Renal pelvis (tissue), 12 donors: ENCODE measurements around the gene CNTNAP4. TPM values are rescaled to one million over a fixed set of nuclear protein-coding genes. Genes with fewer than 3 reads are reported as not detected.
A peak's percentile ranks its signal among the peaks of the same experiment; 100 is the strongest.

Source experiments
- DNase-seq: peaks from one replicate; pipeline ENCODE4 v3.0.0-alpha.2; 2013
- long read RNA-seq, 16 experiments: transcript quantifications; one replicate each; lab custom pipeline, GENCODE V29; 2026
- polyA plus RNA-seq, 3 donors: library from polyadenylated mRNA; unstranded; fragments of 120-200 nt; gene quantifications; one replicate each; pipeline ENCODE4 v1.2.1, GENCODE V29; 2013; ENCODE audit not compliant: insufficient read length in 3 of 3

Gene CNTNAP4
- polyA plus RNA-seq, result under 1 TPM; 0.09 to 0.48 (median 0.28) TPM
- long read RNA-seq, donor 1, result 0 reads
- long read RNA-seq, donor 2, result 0 reads
- long read RNA-seq, donor 3, result 0 reads
- long read RNA-seq, donor 4, result 0 reads
- long read RNA-seq, donor 5, result 0 reads
- long read RNA-seq, donor 6, result 0 reads
- long read RNA-seq, donor 7, result 0 reads
- long read RNA-seq, donor 8, result 0 reads
- long read RNA-seq, donor 9, result 0 reads
- long read RNA-seq, donor 10, result 0 reads
- long read RNA-seq, donor 11, result 0 reads
- long read RNA-seq, donor 12, result 0 reads
- long read RNA-seq, donor 13, result 0 reads
- long read RNA-seq, donor 14, result 0 reads
- long read RNA-seq, donor 15, result 0 reads
- long read RNA-seq, donor 16, result 0 reads

GRCh38 chr16:76276745-76277438, at the start of gene CNTNAP4:
Gene CNTNAP4 (plus strand): TSS chr16:76277401. CDS start chr16:76277663, 262 bp downstream.
- no peak for DNase-seq

- no peak for DNase-seq
These were observed 48.6 kb upstream of the CNTNAP4 start for GRCh38 chr16:76228546-76229146.

- no peak for DNase-seq
These were observed 44.5 kb upstream of the CNTNAP4 start for GRCh38 chr16:76232704-76233103.

GRCh38 chr16:76235025-76235424, 42.2 kb upstream of the CNTNAP4 start:
- no peak for DNase-seq

- DNase-seq, result no peak
These were observed 41.8 kb upstream of the CNTNAP4 start for GRCh38 chr16:76235426-76235825.

- DNase-seq, result no peak
These were observed 39.7 kb upstream of the CNTNAP4 start for GRCh38 chr16:76237471-76237870.

GRCh38 chr16:76241755-76242154, 35.4 kb upstream of the CNTNAP4 start:
- DNase-seq, result no peak

GRCh38 chr16:76243620-76244019, 33.6 kb upstream of the CNTNAP4 start:
- no peak for DNase-seq

- DNase-seq, result no peak
These were observed 30.6 kb upstream of the CNTNAP4 start for GRCh38 chr16:76246587-76246986.

GRCh38 chr16:76265434-76266045, 11.7 kb upstream of the CNTNAP4 start:
- no peak for DNase-seq

GRCh38 chr16:76268824-76269223, 8.4 kb upstream of the CNTNAP4 start:
- no peak for DNase-seq

- DNase-seq, result no peak
These were observed 344 bp downstream of the CNTNAP4 start for GRCh38 chr16:76277460-76278030.

- no peak for DNase-seq
These were observed 885 bp downstream of the CNTNAP4 start for GRCh38 chr16:76278086-76278485.

- peak; percentile 20 for DNase-seq
These were observed 1.8 kb downstream of the CNTNAP4 start for GRCh38 chr16:76278980-76279379.

- DNase-seq, result no peak
These were observed 3.4 kb downstream of the CNTNAP4 start for GRCh38 chr16:76280421-76281215.

GRCh38 chr16:76287466-76287865, 10.3 kb downstream of the CNTNAP4 start:
- no peak for DNase-seq

GRCh38 chr16:76292218-76292617, 15.0 kb downstream of the CNTNAP4 start:
- DNase-seq, result no peak

GRCh38 chr16:76293980-76294379, 16.8 kb downstream of the CNTNAP4 start:
- no peak for DNase-seq

GRCh38 chr16:76294396-76295214, 17.4 kb downstream of the CNTNAP4 start:
- no peak for DNase-seq

- DNase-seq, result no peak
These were observed 20.7 kb downstream of the CNTNAP4 start for GRCh38 chr16:76297941-76298340.
